ENCODE measurements around the gene AP3S2.

The AP3S2 gene

GRCh38 chr15:89830639-89831038, 63.2 kb downstream of the AP3S2 start:
- DNase-seq = no peak

- no peak for DNase-seq
These were observed 64.0 kb downstream of the AP3S2 start for GRCh38 chr15:89829616-89830440.

GRCh38 chr15:89829161-89829560, 64.6 kb downstream of the AP3S2 start:
- no peak for DNase-seq

- no peak for DNase-seq
These were observed 65.3 kb downstream of the AP3S2 start for GRCh38 chr15:89828281-89829145.

- no peak for DNase-seq
These were observed 66.0 kb downstream of the AP3S2 start for GRCh38 chr15:89827829-89828228.

GRCh38 chr15:89826671-89827655, 66.8 kb downstream of the AP3S2 start:
- DNase-seq = no peak

- no peak for DNase-seq
These were observed 68.4 kb downstream of the AP3S2 start for GRCh38 chr15:89825271-89825940.

- DNase-seq = no peak
These were observed 69.3 kb downstream of the AP3S2 start for GRCh38 chr15:89824607-89824867.

GRCh38 chr15:89823836-89824606, 69.8 kb downstream of the AP3S2 start:
- DNase-seq = no peak

GRCh38 chr15:89822951-89823711, 70.7 kb downstream of the AP3S2 start:
- DNase-seq = no peak

- no peak for DNase-seq
These were observed 71.2 kb downstream of the AP3S2 start for GRCh38 chr15:89822611-89822950.

- DNase-seq = no peak
These were observed 71.8 kb downstream of the AP3S2 start for GRCh38 chr15:89822026-89822425.

GRCh38 chr15:89820666-89821611, 72.9 kb downstream of the AP3S2 start:
- DNase-seq = no peak

GRCh38 chr15:89818287-89818686, 75.5 kb downstream of the AP3S2 start:
- DNase-seq = no peak

GRCh38 chr15:89817701-89818280, 76.0 kb downstream of the AP3S2 start:
- DNase-seq = no peak

- DNase-seq = no peak
These were observed 78.0 kb downstream of the AP3S2 start for GRCh38 chr15:89815769-89816168.

- DNase-seq = no peak
These were observed 79.6 kb downstream of the AP3S2 start for GRCh38 chr15:89814112-89814742.

GRCh38 chr15:89813381-89814111, 80.2 kb downstream of the AP3S2 start:
- DNase-seq = no peak

Measured in NCI-H1436 treated with DMSO at 0.1 percent for 48 hours (cell line).